K562 (cell line): Measurements from ENCODE around the gene PSMC3IP. TPM values are rescaled to one million over a fixed set of nuclear protein-coding genes. Genes with fewer than 3 reads are reported as not detected.

Experiments used
- ATF7 ChIP-seq: fragments of 450-650 bp; IDR thresholded peaks from 2 replicates; pipeline ENCODE4 v1.7.1; 2014; ENCODE audit warnings: mild to moderate bottlenecking, moderate library complexity
- CEBPG ChIP-seq, 3 experiments: fragments of 200-800 bp in 1 of 3; sonication (Bioruptor generic) in 1 of 3; sonication (generic) in 1 of 3; formaldehyde crosslinking in 1 of 3; IDR thresholded peaks in 2 of 3; conservative IDR thresholded peaks in 1 of 3; 2 replicates each; pipeline versions ENCODE4 v1.6.1 to v1.8.0; 2016 to 2022; ENCODE audit warnings: missing compliant biosample characterization in 2 of 3, missing genetic modification characterization in 2 of 3, mild to moderate bottlenecking in 1 of 3, missing genetic modification reagents in 1 of 3
- CREB3L1 ChIP-seq: fragments of 450-650 bp; IDR thresholded peaks from 2 replicates; pipeline ENCODE4 v1.6.1; 2014; ENCODE audit warnings: low read depth, mild to moderate bottlenecking, moderate library complexity, borderline replicate concordance
- E2F1 ChIP-seq: sonication (generic); formaldehyde crosslinking; IDR thresholded peaks from 2 replicates; pipeline ENCODE4 v1.8.1; 2023; ENCODE audit warnings: mild to moderate bottlenecking, missing genetic modification reagents, moderate library complexity
- EGR1 ChIP-seq: fragments of 450-650 bp; conservative IDR thresholded peaks from 2 replicates; pipeline ENCODE4 v1.6.1; 2017; ENCODE audit warnings: mild to moderate bottlenecking
- ESRRB ChIP-seq: fragments of 250-450 bp; sonication (Bioruptor Pico); IDR thresholded peaks from 2 replicates; pipeline ENCODE4 v1.5.0; 2020; ENCODE audit warnings: mild to moderate bottlenecking, moderate library complexity, borderline replicate concordance
- GATAD2A ChIP-seq: fragments of 450-650 bp; IDR thresholded peaks from 2 replicates; pipeline ENCODE4 v1.6.1; 2017
- JUN ChIP-seq, 2 experiments: sonication (generic) in 1 of 2; formaldehyde crosslinking in 1 of 2; IDR thresholded peaks; 2 replicates each; pipeline versions ENCODE4 v1.6.1 to v1.8.0; 2012 to 2022; ENCODE audit warnings: borderline replicate concordance in 2 of 2, mild to moderate bottlenecking in 2 of 2, improper control_type of control experiment in 1 of 2, low read depth in 1 of 2, low read length in 1 of 2, missing genetic modification reagents in 1 of 2
- NUFIP1 ChIP-seq: fragments of 450-650 bp; IDR thresholded peaks from 2 replicates; pipeline ENCODE4 v1.6.1; 2018; ENCODE audit not compliant: partially characterized antibody
- PATZ1 ChIP-seq: fragments of 250-450 bp; sonication (Bioruptor Pico); IDR thresholded peaks from 2 replicates; pipeline ENCODE4 v1.5.0; 2020; ENCODE audit warnings: mild to moderate bottlenecking, borderline replicate concordance
- SRSF7 ChIP-seq: fragments of 200-400 bp; formaldehyde crosslinking; optimal IDR thresholded peaks from 2 replicates; pipeline ENCODE3; 2017; ENCODE audit warnings: mild to moderate bottlenecking, low read depth, low read length
- THRB ChIP-seq: fragments of 450-650 bp; formaldehyde crosslinking; conservative IDR thresholded peaks from 2 replicates; pipeline ENCODE4 v1.4.0; 2022; ENCODE audit warnings: mild to moderate bottlenecking, missing genetic modification characterization
- TOE1 ChIP-seq, 2 experiments: fragments of 450-650 bp in 1 of 2; sonication (generic) in 1 of 2; formaldehyde crosslinking in 1 of 2; IDR thresholded peaks; 2 replicates each; pipeline versions ENCODE4 v1.7.1 to v1.8.0; 2016 to 2022; ENCODE audit warnings: borderline replicate concordance in 2 of 2, mild to moderate bottlenecking in 2 of 2, antibody characterized with exemption in 1 of 2, inconsistent platforms in 1 of 2, low read depth in 1 of 2, missing genetic modification reagents in 1 of 2, moderate library complexity in 1 of 2
- ZFX ChIP-seq: sonication (generic); formaldehyde crosslinking; IDR thresholded peaks from 2 replicates; pipeline ENCODE4 v1.8.0; 2022; ENCODE audit warnings: mild to moderate bottlenecking, missing genetic modification reagents, moderate library complexity
- ZNF436 ChIP-seq: fragments of 250-450, 450-650 bp; sonication (Bioruptor Pico); formaldehyde crosslinking; IDR thresholded peaks from 2 replicates; pipeline ENCODE4 v1.7.0; 2020; ENCODE audit warnings: mild to moderate bottlenecking
- ZNF518B ChIP-seq: fragments of 250-450 bp; sonication (Bioruptor Pico); IDR thresholded peaks from 2 replicates; pipeline ENCODE4 v1.5.0; 2021; ENCODE audit warnings: mild to moderate bottlenecking, moderate library complexity
- polyA plus RNA-seq, 8 experiments: library from polyadenylated mRNA; depleted of rRNA in 4 of 8; stranded (reverse) in 5 of 8; unstranded in 3 of 8; fragments of >200 nt; fragmentation: Nextera tagmentation in 2 of 8; fragmentation: Illumina TruSeq in 1 of 8; extraction: Ambion mirVana in 2 of 8; extraction: Trizol in 1 of 8; gene quantifications; 2 replicates each; pipeline versions ENCODE4 v1.2.1 to v1.2.3, GENCODE V29; 2011 to 2014; ENCODE audit warnings: inconsistent platforms in 1 of 8, missing spikeins in 1 of 8
- total RNA-seq, 7 experiments: library from RNA; depleted of rRNA in 6 of 7; stranded (reverse); fragments of >200 nt in 6 of 7; fragmentation: Illumina TruSeq in 2 of 7; extraction: Trizol in 2 of 7; gene quantifications; 2 replicates each; pipeline versions ENCODE4 v1.2.1 to v1.2.3, GENCODE V29; 2011 to 2021; ENCODE audit warnings: low replicate concordance in 1 of 7

PSMC3IP gene
- total and polyA plus RNA-seq, 9 of the 15 experiments (the other 6 are each of a cell fraction or from before 2014, with no cell fraction given), result 13.8 to 65.6 (median 32.8) TPM

- TF ChIP-seq TOE1 (IDR thresholded peaks at IDR 0.05; ENCODE audit: borderline replicate concordance) (0 out of 2 replicates have a peak, but pooled peaks have one; percentile 73), TOE1 (CRISPR knock-in tag; IDR thresholded peaks at IDR 0.05; ENCODE audit: borderline replicate concordance, low read depth) (no peak), EGR1 (0 out of 2 replicates have a peak, but pooled peaks have one; percentile 2), THRB (CRISPR knock-in tag) (no peak), NUFIP1 (no peak), ESRRB (CRISPR knock-in tag) (no peak), ZFX (CRISPR knock-in tag) (no peak; the same call in 1 of the 2 replicates), PATZ1 (CRISPR knock-in tag) (no peak), GATAD2A (no peak), JUN (IDR thresholded peaks at IDR 0.05; ENCODE audit: borderline replicate concordance, low read depth, low read length) (peak; percentile 38; the same call in 1 of the 2 replicates), JUN (CRISPR knock-in tag; IDR thresholded peaks at IDR 0.05; ENCODE audit: borderline replicate concordance) (no peak), CREB3L1 (peak; percentile 96), ZNF436 (CRISPR knock-in tag) (no peak), E2F1 (peak; percentile 76), SRSF7 (no peak), CEBPG (CRISPR knock-in tag; IDR thresholded peaks at IDR 0.05) (no peak), CEBPG (tag; conservative IDR thresholded peaks at IDR 0.05 in 1 of 2, IDR thresholded peaks at IDR 0.05 in 1 of 2) (no peak), ZNF518B (CRISPR knock-in tag) (no peak), ATF7 (peak; percentile 45; the same call in 1 of the 2 replicates)
Measured at GRCh38 chr17:42561897-42562387, 15.6 kb downstream of the PSMC3IP start, which contains the start of gene COASY (continued).
